WERI-Rb-1 (cell line): ENCODE data around the gene C19orf38.

Experiments
- DNase-seq: peaks from one replicate; pipeline ENCODE4 v3.0.0-alpha.2; 2020
- H3K27ac ChIP-seq: fragments of 250-450 bp; sonication (Bioruptor Pico); 2 replicates; pipeline ENCODE4 v1.5.1; 2020; ENCODE audit warnings: mild to moderate bottlenecking, moderate library complexity
- H3K27me3 ChIP-seq: fragments of 250-450 bp; sonication (Bioruptor Pico); 2 replicates; pipeline ENCODE4 v1.5.1; 2021; ENCODE audit warnings: mild to moderate bottlenecking, low read depth, moderate library complexity; ENCODE audit not compliant: insufficient read depth, severe bottlenecking
- H3K36me3 ChIP-seq: fragments of 250-450 bp; sonication (Bioruptor Pico); 2 replicates; pipeline ENCODE4 v1.5.1; 2020; ENCODE audit warnings: mild to moderate bottlenecking, moderate library complexity
- H3K4me3 ChIP-seq: 2 replicates; pipeline ENCODE4 v1.5.1; 2011; ENCODE audit warnings: low read depth, mild to moderate bottlenecking, control low read depth, low read length
- H3K9me3 ChIP-seq: fragments of 250-450 bp; sonication (Bioruptor Pico); 2 replicates; pipeline ENCODE4 v1.5.1; 2021; ENCODE audit warnings: mild to moderate bottlenecking, moderate library complexity; ENCODE audit not compliant: severe bottlenecking
- TF ChIP-seq, protein P1 (sequence below): IDR thresholded peaks from 2 replicates; pipeline ENCODE4 v1.5.1; 2011; ENCODE audit warnings: low read depth, mild to moderate bottlenecking, control low read depth, inconsistent platforms, low read length

Gene C19orf38

DNA sequence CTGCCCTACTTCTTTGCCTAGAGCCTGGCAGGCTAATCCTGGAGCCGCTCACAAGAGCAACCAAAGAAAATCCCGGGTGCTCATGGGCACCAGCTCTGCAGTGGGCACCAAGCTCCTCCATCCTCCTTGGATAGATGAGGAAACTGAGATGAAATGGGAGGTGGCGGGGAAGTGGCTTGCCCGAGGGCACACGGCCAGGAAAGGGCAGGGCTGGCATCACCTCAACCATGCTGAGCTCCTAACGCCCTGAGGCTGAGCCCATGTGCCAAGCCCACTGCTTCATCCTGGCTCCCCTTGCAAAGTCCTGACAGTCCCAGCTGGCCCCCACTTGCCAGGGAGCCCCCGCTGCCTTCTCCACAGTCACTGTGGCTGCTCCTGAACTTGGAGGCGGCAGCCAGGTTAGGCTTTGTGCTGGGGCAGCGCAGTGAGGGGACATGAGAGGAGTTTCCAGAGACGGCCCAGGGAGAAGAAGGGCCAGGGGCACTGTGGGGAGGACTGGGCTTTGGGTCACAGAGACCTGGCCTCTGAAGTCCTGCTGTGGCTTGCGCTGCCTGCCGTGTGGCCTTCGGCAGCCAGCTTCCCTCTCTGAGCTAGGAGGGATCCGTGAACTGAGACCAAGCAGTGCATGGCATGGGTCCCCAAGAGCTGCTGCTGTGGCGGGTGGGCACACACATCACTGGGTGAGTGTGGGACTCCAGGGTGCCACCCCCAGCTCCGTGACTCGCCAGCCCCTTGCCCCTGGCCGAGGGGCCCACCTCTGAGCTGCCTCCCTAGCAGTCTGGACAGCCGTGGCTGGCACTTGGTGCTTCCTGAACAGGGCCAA lies 29.7 kb upstream of the C19orf38 start:
- H3K36me3 ChIP-seq, result peaks cover 42% of the 10 kb centered on the region
- TF ChIP-seq, protein P1, sequence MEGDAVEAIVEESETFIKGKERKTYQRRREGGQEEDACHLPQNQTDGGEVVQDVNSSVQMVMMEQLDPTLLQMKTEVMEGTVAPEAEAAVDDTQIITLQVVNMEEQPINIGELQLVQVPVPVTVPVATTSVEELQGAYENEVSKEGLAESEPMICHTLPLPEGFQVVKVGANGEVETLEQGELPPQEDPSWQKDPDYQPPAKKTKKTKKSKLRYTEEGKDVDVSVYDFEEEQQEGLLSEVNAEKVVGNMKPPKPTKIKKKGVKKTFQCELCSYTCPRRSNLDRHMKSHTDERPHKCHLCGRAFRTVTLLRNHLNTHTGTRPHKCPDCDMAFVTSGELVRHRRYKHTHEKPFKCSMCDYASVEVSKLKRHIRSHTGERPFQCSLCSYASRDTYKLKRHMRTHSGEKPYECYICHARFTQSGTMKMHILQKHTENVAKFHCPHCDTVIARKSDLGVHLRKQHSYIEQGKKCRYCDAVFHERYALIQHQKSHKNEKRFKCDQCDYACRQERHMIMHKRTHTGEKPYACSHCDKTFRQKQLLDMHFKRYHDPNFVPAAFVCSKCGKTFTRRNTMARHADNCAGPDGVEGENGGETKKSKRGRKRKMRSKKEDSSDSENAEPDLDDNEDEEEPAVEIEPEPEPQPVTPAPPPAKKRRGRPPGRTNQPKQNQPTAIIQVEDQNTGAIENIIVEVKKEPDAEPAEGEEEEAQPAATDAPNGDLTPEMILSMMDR, result no peak
- no peak for DNase-seq

DNA sequence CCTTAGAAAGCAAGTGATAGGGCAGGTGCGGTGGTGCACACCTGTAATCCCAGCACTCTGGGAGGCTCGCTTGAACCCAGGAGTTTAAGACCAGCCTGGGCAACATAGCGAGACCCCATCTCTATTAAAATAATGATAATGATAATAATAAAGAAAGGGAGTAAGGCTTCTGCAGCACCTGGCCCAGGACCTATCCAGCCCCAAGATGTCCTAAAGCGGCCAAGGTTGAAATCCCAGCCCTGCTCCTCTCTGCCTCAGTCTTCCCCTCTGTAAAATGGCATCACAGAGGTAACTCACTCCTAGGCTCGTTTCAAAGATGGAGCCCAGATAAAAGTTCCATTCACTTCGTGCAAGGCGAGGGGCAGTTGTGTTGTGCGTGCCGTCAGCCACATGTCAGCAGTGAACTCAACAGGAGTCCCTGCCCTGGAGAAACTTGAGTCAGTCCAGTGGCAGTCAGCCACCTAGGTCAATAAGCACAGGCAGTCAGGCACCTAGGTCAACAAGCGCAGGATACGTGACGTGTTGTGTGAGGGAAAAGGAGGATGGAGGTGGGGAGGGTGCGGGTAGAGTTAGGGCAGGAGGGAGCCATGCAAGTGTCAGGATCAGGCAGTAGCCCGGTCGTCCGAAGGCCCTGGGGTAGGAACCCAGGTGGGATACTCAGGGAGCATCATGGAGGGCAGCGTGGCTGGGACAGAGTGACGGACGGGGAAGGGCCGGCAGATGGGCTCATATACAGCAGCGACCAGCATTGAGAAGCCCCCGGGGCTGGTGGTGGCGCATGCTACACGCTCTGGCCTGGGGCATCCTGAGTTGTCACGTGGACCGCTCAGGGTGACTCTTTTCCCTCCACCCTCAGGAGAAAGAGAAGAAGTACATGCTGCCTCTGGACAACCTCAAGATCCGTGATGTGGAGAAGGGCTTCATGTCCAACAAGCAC lies 28.8 kb upstream of the C19orf38 start:
- Histone ChIP-seq H3K9me3 (no peaks in the 10 kb centered on the region), H3K27ac (no peak overlapping the region), H3K4me3 (no peak overlapping the region), H3K27me3 (no peaks in the 10 kb centered on the region), H3K36me3 (peaks cover 51% of the 10 kb centered on the region)
- no peak for DNase-seq
- TF ChIP-seq, protein P1, result no peak

More for the DNA sequence above, 29.7 kb upstream of the C19orf38 start:
- no peak overlapping the region for H3K4me3 ChIP-seq
- H3K27me3 ChIP-seq, result no peaks in the 10 kb centered on the region
- no peaks in the 10 kb centered on the region for H3K9me3 ChIP-seq
- H3K27ac ChIP-seq, result no peak overlapping the region

DNA sequence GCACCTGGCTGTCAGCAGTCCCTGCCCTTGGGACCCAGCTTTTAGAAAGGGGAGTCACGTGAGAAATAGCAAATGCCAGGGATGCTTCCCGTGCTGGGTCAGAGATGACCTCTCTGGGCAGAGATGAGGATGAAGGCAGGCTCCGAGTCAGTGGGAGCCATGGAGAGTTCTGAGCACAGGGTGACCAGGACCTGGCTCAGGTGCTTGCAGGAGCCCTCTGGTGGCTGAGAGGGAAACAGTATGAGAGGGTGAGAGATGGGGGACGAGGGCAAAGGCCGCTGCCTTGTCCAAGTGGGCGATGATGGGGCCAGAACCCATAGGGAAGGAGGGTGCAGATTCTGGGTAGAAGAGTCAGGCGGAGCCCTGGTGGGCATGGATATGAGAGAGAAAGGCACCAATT lies 28.0 kb upstream of the C19orf38 start:
- Histone ChIP-seq H3K27ac (peak overlapping the region; percentile 50; the same call in 1 of the 2 replicates), H3K27me3 (no peaks in the 10 kb centered on the region), H3K9me3 (no peaks in the 10 kb centered on the region), H3K4me3 (no peak overlapping the region), H3K36me3 (peaks cover 56% of the 10 kb centered on the region)
- no peak for DNase-seq
- TF ChIP-seq, protein P1, result peak; percentile 65

DNA sequence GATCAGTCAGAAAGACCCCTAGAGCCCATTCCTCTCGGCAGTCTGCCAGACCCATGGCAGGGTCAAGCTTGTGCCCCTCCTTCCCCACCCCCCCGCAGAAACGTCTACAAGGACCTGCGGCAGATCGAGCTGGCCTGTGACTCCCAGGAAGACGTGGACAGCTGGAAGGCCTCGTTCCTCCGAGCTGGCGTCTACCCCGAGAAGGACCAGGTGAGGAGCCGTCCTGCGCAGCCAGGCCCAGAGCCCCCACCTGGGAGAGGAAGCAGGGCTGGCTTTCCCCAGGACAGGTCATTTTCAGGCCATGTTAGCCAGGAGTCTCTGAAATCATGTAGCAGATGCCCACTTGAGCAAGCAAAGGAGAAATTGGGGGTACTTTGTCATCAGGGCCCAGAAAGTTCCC lies 24.5 kb upstream of the C19orf38 start:
- no peaks in the 10 kb centered on the region for H3K9me3 ChIP-seq
- H3K36me3 ChIP-seq, result peaks cover 76% of the 10 kb centered on the region
- no peak for DNase-seq
- H3K27me3 ChIP-seq, result no peaks in the 10 kb centered on the region
- H3K4me3 ChIP-seq, result no peak overlapping the region
- no peak overlapping the region for H3K27ac ChIP-seq
- TF ChIP-seq, protein P1, result no peak

DNA sequence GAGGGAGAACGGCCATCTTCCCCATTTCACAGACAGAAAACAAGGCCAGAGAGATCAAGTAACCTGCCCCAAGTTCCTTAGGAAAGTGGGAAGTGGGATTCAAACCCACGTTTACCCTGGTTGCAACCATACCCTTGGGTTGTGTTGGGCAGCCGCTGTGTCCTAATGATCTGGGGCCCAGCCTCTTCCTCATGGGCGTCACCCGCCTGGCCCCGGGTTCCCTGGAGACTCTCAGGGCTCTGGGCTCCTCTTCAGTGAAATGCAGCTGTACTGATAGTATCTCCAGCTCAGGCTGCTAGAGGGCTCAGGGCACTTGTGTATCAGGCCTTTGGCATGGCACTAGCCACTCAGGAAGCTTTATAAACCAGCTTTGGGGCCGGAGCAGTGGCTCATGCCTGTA lies 22.0 kb upstream of the C19orf38 start:
- Histone ChIP-seq H3K27me3 (no peaks in the 10 kb centered on the region), H3K36me3 (peaks cover 78% of the 10 kb centered on the region), H3K4me3 (no peak overlapping the region), H3K27ac (no peak overlapping the region), H3K9me3 (no peaks in the 10 kb centered on the region)
- TF ChIP-seq, protein P1, result no peak
- DNase-seq, result no peak
